ENCODE measurements around the gene ARMC9. TPM values are rescaled to one million over a fixed set of nuclear protein-coding genes. Genes with fewer than 3 reads are reported as not detected.
A peak's percentile ranks its signal among the peaks of the same experiment; 100 is the strongest.

Gene ARMC9
- total and polyA plus RNA-seq, 3 donors from 2014 or later, result 35.0 to 49.7 (median 47.5) TPM

DNA sequence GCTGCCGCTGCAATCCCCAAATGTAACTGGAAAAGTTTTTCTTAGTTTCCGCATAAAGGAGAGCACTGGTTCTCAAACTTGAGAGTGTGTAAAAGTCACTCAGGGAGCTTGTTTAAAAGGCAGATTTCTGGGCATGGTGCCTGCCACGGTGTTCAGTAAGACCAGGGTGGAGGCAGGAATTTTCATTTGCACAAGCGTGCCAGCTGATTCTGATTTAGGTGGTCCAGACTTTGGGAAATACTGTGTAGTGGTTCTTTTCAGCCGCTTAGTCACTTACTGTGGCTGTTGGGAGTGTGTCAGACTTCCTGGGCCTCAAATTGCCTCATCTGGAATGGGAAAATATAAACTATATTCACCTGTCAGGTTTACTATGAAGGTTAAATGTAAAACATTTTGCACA lies 788 bp downstream of the ARMC9 start:
- Histone ChIP-seq H3K9me3 (no peaks in the 10 kb centered on the region), H3K27ac (peak overlapping the region in 1 of 2 donors; percentile 52), H3K27me3 (no peaks in the 10 kb centered on the region), H3K4me1 (peaks cover 5% of the 10 kb centered on the region), H3K36me3 (ENCODE audit: low read depth, missing control alignments) (no peaks in the 10 kb centered on the region), H3K4me3 (peak overlapping the region; percentile 86 to 87)
- TF ChIP-seq, protein P1, sequence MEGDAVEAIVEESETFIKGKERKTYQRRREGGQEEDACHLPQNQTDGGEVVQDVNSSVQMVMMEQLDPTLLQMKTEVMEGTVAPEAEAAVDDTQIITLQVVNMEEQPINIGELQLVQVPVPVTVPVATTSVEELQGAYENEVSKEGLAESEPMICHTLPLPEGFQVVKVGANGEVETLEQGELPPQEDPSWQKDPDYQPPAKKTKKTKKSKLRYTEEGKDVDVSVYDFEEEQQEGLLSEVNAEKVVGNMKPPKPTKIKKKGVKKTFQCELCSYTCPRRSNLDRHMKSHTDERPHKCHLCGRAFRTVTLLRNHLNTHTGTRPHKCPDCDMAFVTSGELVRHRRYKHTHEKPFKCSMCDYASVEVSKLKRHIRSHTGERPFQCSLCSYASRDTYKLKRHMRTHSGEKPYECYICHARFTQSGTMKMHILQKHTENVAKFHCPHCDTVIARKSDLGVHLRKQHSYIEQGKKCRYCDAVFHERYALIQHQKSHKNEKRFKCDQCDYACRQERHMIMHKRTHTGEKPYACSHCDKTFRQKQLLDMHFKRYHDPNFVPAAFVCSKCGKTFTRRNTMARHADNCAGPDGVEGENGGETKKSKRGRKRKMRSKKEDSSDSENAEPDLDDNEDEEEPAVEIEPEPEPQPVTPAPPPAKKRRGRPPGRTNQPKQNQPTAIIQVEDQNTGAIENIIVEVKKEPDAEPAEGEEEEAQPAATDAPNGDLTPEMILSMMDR (IDR thresholded peaks at IDR 0.05), result no peak
- TF ChIP-seq POLR2A (IDR thresholded peaks at IDR 0.05), result no peak
- intact Hi-C loops (cut with DNase I; ENCODE audit: low total_unique reads), result loop anchor here (10.0 kb wide), 1 partner anchor 84 kb away; no protein-coding TSS in a partner anchor
- no peak for DNase-seq
- WGBS, 2 donors, result 19 to 25% methylated on average over 5 of the region's 5 CpGs

DNA sequence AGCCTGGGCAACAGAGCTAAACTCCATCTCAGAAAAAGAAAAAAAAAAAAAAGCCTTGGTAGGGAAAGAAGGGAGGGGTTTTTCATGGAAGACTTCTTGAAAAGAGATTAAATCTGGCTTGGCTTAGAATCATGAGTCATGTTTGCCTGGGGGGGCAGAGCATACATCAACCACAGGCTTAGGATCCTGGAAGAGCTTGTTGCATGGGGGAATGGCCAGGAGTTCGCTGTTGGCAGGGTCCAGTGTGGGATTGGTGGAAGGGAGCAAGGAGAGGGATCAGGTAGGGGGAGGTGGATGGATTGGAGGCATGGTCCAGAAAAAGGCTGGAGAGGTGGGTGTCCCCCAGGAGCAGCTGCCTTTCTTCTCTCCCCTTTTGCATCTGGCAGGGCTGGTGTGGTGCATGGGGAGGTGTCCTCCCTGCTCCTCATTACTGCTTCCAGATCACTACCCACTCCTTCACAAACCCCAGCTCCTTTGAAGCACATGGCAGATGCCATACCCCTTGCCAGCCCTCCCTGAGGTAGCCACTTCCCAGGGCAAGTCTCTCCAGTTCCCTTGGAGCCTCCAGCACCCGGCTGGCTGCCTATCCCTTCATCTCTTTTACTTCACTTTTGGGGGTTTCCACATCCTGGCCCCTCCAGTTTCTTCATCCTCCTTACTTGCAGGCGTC lies 2.5 kb downstream of the ARMC9 start:
- 89 to 91% methylated on average over 3 of the region's 3 CpGs for WGBS, 2 donors
- Histone ChIP-seq H3K27ac (no peak overlapping the region), H3K9me3 (no peaks in the 10 kb centered on the region), H3K4me3 (no peak overlapping the region), H3K36me3 (ENCODE audit: low read depth, missing control alignments) (no peaks in the 10 kb centered on the region), H3K4me1 (peaks cover 5% of the 10 kb centered on the region), H3K27me3 (no peaks in the 10 kb centered on the region)
- intact Hi-C loops (cut with DNase I; ENCODE audit: low total_unique reads), result no loop called here
- TF ChIP-seq, protein P1 (IDR thresholded peaks at IDR 0.05), result no peak
- no peak for TF ChIP-seq POLR2A (IDR thresholded peaks at IDR 0.05)
- DNase-seq, result no peak

DNA sequence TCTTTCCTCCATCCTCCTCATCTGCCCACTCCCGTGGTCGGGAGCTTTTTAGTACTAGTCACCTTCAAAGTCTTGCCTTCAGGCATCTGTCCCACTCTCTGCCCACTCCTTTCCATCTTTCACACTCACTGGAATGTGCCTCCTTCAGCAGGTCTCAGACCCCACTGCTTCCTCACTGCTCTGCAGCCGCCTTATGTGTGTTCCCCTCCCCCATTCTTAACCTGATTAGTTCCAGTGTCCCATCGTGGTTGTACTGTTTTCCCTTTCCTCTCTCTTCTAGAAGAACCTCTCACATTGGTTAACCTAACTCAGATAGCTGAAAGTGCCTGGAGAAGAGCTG lies 3.0 kb downstream of the ARMC9 start:
- TF ChIP-seq POLR2A (IDR thresholded peaks at IDR 0.05), result no peak
- no peak for DNase-seq
- Histone ChIP-seq H3K27ac (no peak overlapping the region), H3K36me3 (ENCODE audit: low read depth, missing control alignments) (no peaks in the 10 kb centered on the region), H3K9me3 (no peaks in the 10 kb centered on the region), H3K4me1 (peaks cover 5% of the 10 kb centered on the region), H3K4me3 (no peak overlapping the region), H3K27me3 (no peaks in the 10 kb centered on the region)
- WGBS, 2 donors, result 84 to 86% methylated on average over 4 of the region's 4 CpGs
- intact Hi-C loops (cut with DNase I; ENCODE audit: low total_unique reads), result no loop called here

GRCh38 chr2:231203087-231203486 lies 4.7 kb downstream of the ARMC9 start:
- Histone ChIP-seq H3K27ac (no peak overlapping the region), H3K4me1 (no peaks in the 10 kb centered on the region), H3K27me3 (no peaks in the 10 kb centered on the region), H3K36me3 (ENCODE audit: low read depth, missing control alignments) (no peaks in the 10 kb centered on the region), H3K4me3 (no peak overlapping the region), H3K9me3 (no peaks in the 10 kb centered on the region)
- no peak for DNase-seq
- TF ChIP-seq POLR2A (IDR thresholded peaks at IDR 0.05), result no peak
- TF ChIP-seq, protein P1 (IDR thresholded peaks at IDR 0.05), result no peak
- WGBS, 2 donors, result 89 to 95% methylated on average over 7 of the region's 7 CpGs
- intact Hi-C loops (cut with DNase I; ENCODE audit: low total_unique reads), result no loop called here

DNA sequence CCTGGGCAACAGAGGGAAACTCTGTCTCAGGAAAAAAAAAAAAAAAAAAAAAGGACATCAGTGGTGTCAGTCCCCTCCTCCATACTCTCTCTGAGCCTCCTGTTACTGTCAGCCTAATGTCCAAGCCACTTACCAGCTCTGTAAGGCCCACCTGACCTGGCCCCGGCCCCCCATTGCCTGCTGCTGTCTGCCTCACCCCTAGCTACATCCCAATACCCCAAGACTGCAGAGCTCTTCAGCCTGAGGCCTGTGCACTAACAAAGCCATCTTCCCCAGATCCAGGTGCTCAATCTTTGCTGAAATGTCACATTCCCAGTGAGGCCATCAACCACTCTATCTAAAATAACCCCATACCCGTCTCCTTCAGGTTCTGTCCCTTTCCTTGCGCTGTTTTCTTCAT lies 5.7 kb downstream of the ARMC9 start:
- Histone ChIP-seq H3K27me3 (no peaks in the 10 kb centered on the region), H3K27ac (no peak overlapping the region), H3K4me1 (no peaks in the 10 kb centered on the region), H3K9me3 (no peaks in the 10 kb centered on the region), H3K36me3 (ENCODE audit: low read depth, missing control alignments) (no peaks in the 10 kb centered on the region), H3K4me3 (no peak overlapping the region)
- TF ChIP-seq POLR2A (IDR thresholded peaks at IDR 0.05), result no peak
- TF ChIP-seq, protein P1 (IDR thresholded peaks at IDR 0.05), result no peak
- intact Hi-C loops (cut with DNase I; ENCODE audit: low total_unique reads), result no loop called here
- 96 to 97% methylated on average over 3 of the region's 3 CpGs for WGBS, 2 donors
- no peak for DNase-seq

All from testis (tissue), 3 donors.